Astrocyte (in vitro differentiated cells and primary cell): ENCODE measurements around the gene SVEP1. TPM values are rescaled to one million over a fixed set of nuclear protein-coding genes. Genes with fewer than 3 reads are reported as not detected.

Source experiments
- DNase-seq: peaks from one replicate; pipeline ENCODE4 v3.0.0-alpha.2; 2010; ENCODE audit warnings: low read depth
- FAIRE-seq: peaks from 2 replicates; lab custom pipeline; 2011; peaks lifted over from hg19 to GRCh38; lab: Jason Lieb, UNC
- H2AFZ ChIP-seq: 2 replicates; pipeline ENCODE4 v1.6.0; 2012; ENCODE audit warnings: low read depth, low read length, inconsistent platforms
- H3K27ac ChIP-seq: 2 replicates; pipeline ENCODE4 v1.5.1; 2011; ENCODE audit warnings: low read depth, low read length, inconsistent platforms
- H3K27me3 ChIP-seq: 2 replicates; pipeline ENCODE4 v1.6.0; 2011; ENCODE audit warnings: low read length, inconsistent platforms; ENCODE audit not compliant: insufficient read depth
- H3K36me3 ChIP-seq: 2 replicates; pipeline ENCODE4 v1.5.1; 2011; ENCODE audit warnings: low read length, inconsistent platforms; ENCODE audit not compliant: insufficient read depth
- H3K4me1 ChIP-seq: 2 replicates; pipeline ENCODE4 v1.5.1; 2011; ENCODE audit warnings: low read length, inconsistent platforms; ENCODE audit not compliant: insufficient read depth
- H3K4me2 ChIP-seq: 2 replicates; pipeline ENCODE4 v1.6.0; 2012; ENCODE audit warnings: low read length, inconsistent platforms
- H3K4me3 ChIP-seq: 2 replicates; pipeline ENCODE4 v1.5.1; 2011; ENCODE audit warnings: low read depth, mild to moderate bottlenecking, low read length, inconsistent platforms; ENCODE audit not compliant: insufficient read depth
- H3K79me2 ChIP-seq: 2 replicates; pipeline ENCODE4 v1.6.0; 2012; ENCODE audit warnings: mild to moderate bottlenecking, low read length, inconsistent platforms; ENCODE audit not compliant: insufficient read depth
- H3K9ac ChIP-seq: 2 replicates; pipeline ENCODE4 v1.6.0; 2012; ENCODE audit warnings: mild to moderate bottlenecking, low read length, inconsistent platforms
- H3K9me3 ChIP-seq: 2 replicates; pipeline ENCODE4 v1.5.1; 2012; ENCODE audit warnings: low read depth, mild to moderate bottlenecking, low read length, inconsistent platforms; ENCODE audit not compliant: insufficient read depth
- H4K20me1 ChIP-seq: 2 replicates; pipeline ENCODE4 v1.6.0; 2012; ENCODE audit warnings: low read length, inconsistent platforms; ENCODE audit not compliant: insufficient read depth
- H3K27ac Mint-ChIP-seq: one replicate; pipeline ENCODE4 v1.8.0; 2021; ENCODE audit warnings: mild to moderate bottlenecking, mixed read lengths; ENCODE audit not compliant: unreplicated experiment
- H3K27me3 Mint-ChIP-seq: one replicate; pipeline ENCODE4 v1.8.0; 2021; ENCODE audit warnings: low read depth, mixed read lengths; ENCODE audit not compliant: unreplicated experiment
- H3K36me3 Mint-ChIP-seq: one replicate; pipeline ENCODE4 v1.8.0; 2021; ENCODE audit warnings: low read depth, mixed read lengths; ENCODE audit not compliant: unreplicated experiment
- H3K4me1 Mint-ChIP-seq: one replicate; pipeline ENCODE4 v1.8.0; 2021; ENCODE audit warnings: low read depth, mixed read lengths; ENCODE audit not compliant: unreplicated experiment
- H3K4me3 Mint-ChIP-seq: one replicate; pipeline ENCODE4 v1.8.0; 2021; ENCODE audit warnings: mild to moderate bottlenecking, moderate library complexity, mixed read lengths; ENCODE audit not compliant: unreplicated experiment
- H3K9me3 Mint-ChIP-seq: one replicate; pipeline ENCODE4 v1.8.0; 2021; ENCODE audit warnings: mild to moderate bottlenecking, mixed read lengths; ENCODE audit not compliant: unreplicated experiment
- EZH2 ChIP-seq: IDR thresholded peaks from 2 replicates; pipeline ENCODE4 v1.6.1; 2012; ENCODE audit warnings: mild to moderate bottlenecking, low read length, inconsistent platforms; ENCODE audit not compliant: insufficient read depth
- total RNA-seq: library from RNA; stranded (reverse); gene quantifications from 2 replicates; pipeline ENCODE4 v1.2.1, GENCODE V29; 2021
- TF ChIP-seq, protein P1 (sequence below): IDR thresholded peaks from 2 replicates; pipeline ENCODE4 v1.5.1; 2011; ENCODE audit warnings: low read depth, mild to moderate bottlenecking, inconsistent platforms, low read length, moderate library complexity; ENCODE audit not compliant: insufficient read depth

Gene SVEP1
- total RNA-seq, 1 donor from 2014 or later, result 1.1 TPM

DNA sequence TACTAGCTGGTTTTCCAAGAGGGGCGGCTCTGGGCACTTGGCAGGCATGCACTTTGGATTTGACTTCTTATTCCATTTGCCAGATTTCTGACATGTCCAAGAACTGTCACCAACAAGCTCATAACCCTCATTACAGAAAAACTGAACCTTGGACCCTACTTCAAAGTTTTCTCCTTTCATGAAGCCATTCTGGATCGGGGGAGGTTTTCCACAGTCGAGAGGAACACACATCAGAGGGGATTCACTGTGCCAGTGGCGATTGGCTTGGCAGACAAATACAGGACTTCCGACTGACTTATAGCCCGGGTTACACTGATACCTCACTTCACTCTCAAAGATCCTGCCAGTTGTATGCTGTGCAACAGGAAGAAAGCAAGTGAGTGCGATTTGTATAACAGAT is 170.9 kb downstream of the SVEP1 start:
- Mint-ChIP-seq H3K27me3 (peaks cover 9% of the 10 kb centered on the region), H3K36me3 (peaks cover 2% of the 10 kb centered on the region), H3K27ac (no peak overlapping the region), H3K9me3 (no peaks in the 10 kb centered on the region), H3K4me1 (no peaks in the 10 kb centered on the region), H3K4me3 (no peak overlapping the region)
- no peaks in the 10 kb centered on the region for H4K20me1 ChIP-seq
- no peak for TF ChIP-seq EZH2
- TF ChIP-seq, protein P1, sequence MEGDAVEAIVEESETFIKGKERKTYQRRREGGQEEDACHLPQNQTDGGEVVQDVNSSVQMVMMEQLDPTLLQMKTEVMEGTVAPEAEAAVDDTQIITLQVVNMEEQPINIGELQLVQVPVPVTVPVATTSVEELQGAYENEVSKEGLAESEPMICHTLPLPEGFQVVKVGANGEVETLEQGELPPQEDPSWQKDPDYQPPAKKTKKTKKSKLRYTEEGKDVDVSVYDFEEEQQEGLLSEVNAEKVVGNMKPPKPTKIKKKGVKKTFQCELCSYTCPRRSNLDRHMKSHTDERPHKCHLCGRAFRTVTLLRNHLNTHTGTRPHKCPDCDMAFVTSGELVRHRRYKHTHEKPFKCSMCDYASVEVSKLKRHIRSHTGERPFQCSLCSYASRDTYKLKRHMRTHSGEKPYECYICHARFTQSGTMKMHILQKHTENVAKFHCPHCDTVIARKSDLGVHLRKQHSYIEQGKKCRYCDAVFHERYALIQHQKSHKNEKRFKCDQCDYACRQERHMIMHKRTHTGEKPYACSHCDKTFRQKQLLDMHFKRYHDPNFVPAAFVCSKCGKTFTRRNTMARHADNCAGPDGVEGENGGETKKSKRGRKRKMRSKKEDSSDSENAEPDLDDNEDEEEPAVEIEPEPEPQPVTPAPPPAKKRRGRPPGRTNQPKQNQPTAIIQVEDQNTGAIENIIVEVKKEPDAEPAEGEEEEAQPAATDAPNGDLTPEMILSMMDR, result no peak
- no peaks in the 10 kb centered on the region for H3K9me3 ChIP-seq
- DNase-seq (no peak), FAIRE-seq (no peak)
- H3K4me3 ChIP-seq, result no peak overlapping the region
- no peak overlapping the region for H2AFZ ChIP-seq
- H3K4me2 ChIP-seq, result no peak overlapping the region
- no peaks in the 10 kb centered on the region for H3K79me2 ChIP-seq
- H3K36me3 ChIP-seq, result no peaks in the 10 kb centered on the region
- no peak overlapping the region for H3K27ac ChIP-seq
- peaks cover 2% of the 10 kb centered on the region for H3K27me3 ChIP-seq
- no peaks in the 10 kb centered on the region for H3K4me1 ChIP-seq
- H3K9ac ChIP-seq, result no peak overlapping the region

DNA sequence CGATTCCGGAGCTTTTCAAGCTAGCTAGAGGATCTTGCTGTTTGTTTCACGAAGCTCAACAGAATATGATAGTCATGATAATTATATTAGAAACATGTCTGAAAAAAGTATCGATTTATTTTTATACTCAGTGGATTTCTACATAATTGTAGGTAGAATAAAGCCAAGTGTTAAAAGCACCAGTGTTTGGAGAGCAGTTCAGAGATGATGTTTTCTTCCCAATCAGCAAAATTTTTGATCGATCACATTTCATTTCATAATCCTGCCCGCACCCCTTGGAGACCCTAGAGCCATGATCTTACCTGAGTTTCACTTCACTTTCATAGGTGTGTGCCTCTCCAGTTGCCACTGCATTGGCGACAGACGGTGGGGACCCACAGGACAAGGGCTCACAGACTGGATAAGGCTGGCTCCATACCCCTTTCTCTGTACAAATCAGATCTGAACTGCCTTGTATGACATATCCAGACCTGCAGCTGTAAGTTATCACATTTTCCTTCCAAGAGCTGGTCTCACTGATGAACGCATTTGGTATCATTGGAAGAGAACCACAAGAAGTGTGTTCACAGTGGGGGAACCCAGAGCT is 173.6 kb downstream of the SVEP1 start:
- H3K4me1 ChIP-seq, result no peaks in the 10 kb centered on the region
- FAIRE-seq, result no peak
- DNase-seq, result no peak
- H3K4me3 ChIP-seq, result no peak overlapping the region
- H3K4me2 ChIP-seq, result no peak overlapping the region
- no peaks in the 10 kb centered on the region for H3K36me3 ChIP-seq
- Mint-ChIP-seq H3K9me3 (no peaks in the 10 kb centered on the region), H3K4me1 (no peaks in the 10 kb centered on the region), H3K27ac (no peak overlapping the region), H3K36me3 (peaks cover 2% of the 10 kb centered on the region), H3K4me3 (no peak overlapping the region), H3K27me3 (peaks cover 4% of the 10 kb centered on the region)
- no peak overlapping the region for H3K9ac ChIP-seq
- H3K9me3 ChIP-seq, result no peaks in the 10 kb centered on the region
- peaks cover 2% of the 10 kb centered on the region for H3K27me3 ChIP-seq
- no peaks in the 10 kb centered on the region for H4K20me1 ChIP-seq
- H3K79me2 ChIP-seq, result no peaks in the 10 kb centered on the region
- H2AFZ ChIP-seq, result no peak overlapping the region
- TF ChIP-seq, protein P1, result no peak
- TF ChIP-seq EZH2, result no peak
- H3K27ac ChIP-seq, result no peak overlapping the region

DNA sequence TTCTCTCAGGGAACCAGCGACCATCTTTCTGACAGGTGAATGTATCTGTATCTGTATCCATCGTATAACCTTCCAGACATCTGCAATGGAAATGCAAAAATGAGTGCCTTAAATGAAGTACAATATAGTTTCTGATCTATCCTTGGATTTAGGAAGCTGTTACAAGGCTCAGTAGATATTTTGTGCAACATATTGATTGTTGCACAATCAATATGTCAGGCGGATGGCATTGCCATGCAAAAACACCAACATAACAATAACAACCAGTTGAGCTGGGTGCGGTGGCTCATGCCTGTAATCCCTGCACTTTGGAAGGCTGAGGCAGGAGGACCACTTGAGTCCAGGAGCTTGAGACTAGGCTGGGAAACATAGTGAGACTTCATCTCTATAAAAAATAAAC is 175.1 kb downstream of the SVEP1 start:
- Mint-ChIP-seq H3K9me3 (no peaks in the 10 kb centered on the region), H3K27ac (no peak overlapping the region), H3K4me1 (no peaks in the 10 kb centered on the region), H3K36me3 (peaks cover 2% of the 10 kb centered on the region), H3K4me3 (no peak overlapping the region), H3K27me3 (peaks cover 3% of the 10 kb centered on the region)
- no peak for TF ChIP-seq EZH2
- TF ChIP-seq, protein P1, result no peak
- H4K20me1 ChIP-seq, result no peaks in the 10 kb centered on the region
- no peak overlapping the region for H2AFZ ChIP-seq
- H3K36me3 ChIP-seq, result no peaks in the 10 kb centered on the region
- no peak overlapping the region for H3K9ac ChIP-seq
- no peaks in the 10 kb centered on the region for H3K79me2 ChIP-seq
- DNase-seq, result no peak
- H3K27me3 ChIP-seq, result peaks cover 2% of the 10 kb centered on the region
- no peak overlapping the region for H3K27ac ChIP-seq
- no peak overlapping the region for H3K4me3 ChIP-seq
- no peak overlapping the region for H3K4me2 ChIP-seq
- H3K4me1 ChIP-seq, result no peaks in the 10 kb centered on the region
- FAIRE-seq, result no peak
- no peaks in the 10 kb centered on the region for H3K9me3 ChIP-seq
